ENCODE results near the gene SET. TPM values are rescaled to one million over a fixed set of nuclear protein-coding genes. Genes with fewer than 3 reads are reported as not detected.

Gene SET
- total and polyA plus RNA-seq, 2 of the 8 experiments (the other 6 are each of a cell fraction or from before 2014, with no cell fraction given) = 466 to 1,345 TPM

DNA sequence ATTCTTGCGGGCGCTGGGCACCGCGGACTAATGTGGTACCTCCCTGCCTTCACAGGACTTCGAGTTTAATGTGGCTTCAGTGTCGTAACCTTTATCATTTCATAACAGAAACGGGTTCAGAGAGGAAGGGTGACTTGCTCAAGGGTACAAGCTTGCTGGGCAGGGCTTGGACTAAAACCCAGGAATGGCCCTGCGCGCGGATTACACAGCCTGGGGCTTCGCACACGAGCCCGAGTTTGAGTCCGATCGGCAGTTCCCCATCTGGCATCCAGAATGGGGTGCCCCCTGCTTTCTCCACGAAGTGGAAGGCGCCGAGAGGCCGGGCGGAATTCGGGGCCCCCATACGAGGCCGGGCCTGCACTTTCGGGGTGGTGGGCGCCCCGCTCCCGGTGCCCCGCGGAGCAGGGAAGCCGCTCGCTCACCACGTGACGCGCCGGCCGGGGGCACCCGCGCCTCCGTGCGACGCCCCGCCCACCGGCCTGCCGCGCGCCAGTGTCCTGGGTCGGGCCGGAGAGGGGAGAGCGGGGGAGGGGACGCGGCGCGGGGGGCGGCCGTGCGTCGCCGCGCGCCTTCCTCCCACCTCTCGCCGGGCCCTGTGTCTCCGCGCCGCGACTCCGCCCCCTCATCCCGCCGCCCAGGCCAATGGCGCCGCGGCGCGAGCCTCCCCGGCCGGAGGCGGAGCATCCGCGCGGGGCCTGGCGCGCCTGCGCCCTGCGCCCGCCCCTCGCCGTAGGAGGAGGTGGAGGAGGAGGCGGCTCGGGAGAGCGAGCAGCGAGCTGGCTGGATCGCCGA is at the start of gene SET (continued):
- TF ChIP-seq, protein P1, sequence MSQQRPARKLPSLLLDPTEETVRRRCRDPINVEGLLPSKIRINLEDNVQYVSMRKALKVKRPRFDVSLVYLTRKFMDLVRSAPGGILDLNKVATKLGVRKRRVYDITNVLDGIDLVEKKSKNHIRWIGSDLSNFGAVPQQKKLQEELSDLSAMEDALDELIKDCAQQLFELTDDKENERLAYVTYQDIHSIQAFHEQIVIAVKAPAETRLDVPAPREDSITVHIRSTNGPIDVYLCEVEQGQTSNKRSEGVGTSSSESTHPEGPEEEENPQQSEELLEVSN (IDR thresholded peaks at IDR 0.05) = peak; percentile 49; the same call in 1 of the 2 replicates
- TF ChIP-seq SIRT6 (IDR thresholded peaks at IDR 0.05; ENCODE audit: low read length) (no peak), POLR2AphosphoS5 (IDR thresholded peaks at IDR 0.05; ENCODE audit: low read depth, low read length) (peak; percentile 88), ZNF274 (IDR thresholded peaks at IDR 0.05; ENCODE audit: borderline replicate concordance, extremely low read depth, low read length) (no peak), EP300 (IDR thresholded peaks at IDR 0.05; ENCODE audit: borderline replicate concordance in 1 of 2, low read depth in 2 of 2, low read length in 2 of 2) (peak in 1 of 2 experiments; percentile 3; a peak in 1 of 3 replicates), HDAC2 (IDR thresholded peaks at IDR 0.05; ENCODE audit: borderline replicate concordance in 1 of 2, low read depth in 2 of 2, low read length in 2 of 2) (no peak), POU5F1 (IDR thresholded peaks at IDR 0.05; ENCODE audit: low read depth, low read length) (no peak), PHF8 (conservative IDR thresholded peaks at IDR 0.05; ENCODE audit: low read depth, low read length) (peak; percentile 1; the same call in 1 of the 2 replicates), SUZ12 (IDR thresholded peaks at IDR 0.05; ENCODE audit: low read length) (no peak), SP1 (IDR thresholded peaks at IDR 0.05; ENCODE audit: low read depth, low read length) (no peak), RAD21 (IDR thresholded peaks at IDR 0.05 in 1 of 2, conservative IDR thresholded peaks at IDR 0.05 in 1 of 2; ENCODE audit: low read depth in 2 of 2, low read length in 2 of 2) (no peak), CEBPB (IDR thresholded peaks at IDR 0.05; ENCODE audit: low read depth, low read length) (no peak), RBBP5 (IDR thresholded peaks at IDR 0.05; ENCODE audit: borderline replicate concordance, low read depth, low read length) (0 out of 2 replicates have a peak, but pooled peaks have one; percentile 60)
- TF ChIP-seq, protein P2, sequence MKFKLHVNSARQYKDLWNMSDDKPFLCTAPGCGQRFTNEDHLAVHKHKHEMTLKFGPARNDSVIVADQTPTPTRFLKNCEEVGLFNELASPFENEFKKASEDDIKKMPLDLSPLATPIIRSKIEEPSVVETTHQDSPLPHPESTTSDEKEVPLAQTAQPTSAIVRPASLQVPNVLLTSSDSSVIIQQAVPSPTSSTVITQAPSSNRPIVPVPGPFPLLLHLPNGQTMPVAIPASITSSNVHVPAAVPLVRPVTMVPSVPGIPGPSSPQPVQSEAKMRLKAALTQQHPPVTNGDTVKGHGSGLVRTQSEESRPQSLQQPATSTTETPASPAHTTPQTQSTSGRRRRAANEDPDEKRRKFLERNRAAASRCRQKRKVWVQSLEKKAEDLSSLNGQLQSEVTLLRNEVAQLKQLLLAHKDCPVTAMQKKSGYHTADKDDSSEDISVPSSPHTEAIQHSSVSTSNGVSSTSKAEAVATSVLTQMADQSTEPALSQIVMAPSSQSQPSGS (IDR thresholded peaks at IDR 0.05; ENCODE audit: low read length) = no peak
- TF ChIP-seq, protein P3, sequence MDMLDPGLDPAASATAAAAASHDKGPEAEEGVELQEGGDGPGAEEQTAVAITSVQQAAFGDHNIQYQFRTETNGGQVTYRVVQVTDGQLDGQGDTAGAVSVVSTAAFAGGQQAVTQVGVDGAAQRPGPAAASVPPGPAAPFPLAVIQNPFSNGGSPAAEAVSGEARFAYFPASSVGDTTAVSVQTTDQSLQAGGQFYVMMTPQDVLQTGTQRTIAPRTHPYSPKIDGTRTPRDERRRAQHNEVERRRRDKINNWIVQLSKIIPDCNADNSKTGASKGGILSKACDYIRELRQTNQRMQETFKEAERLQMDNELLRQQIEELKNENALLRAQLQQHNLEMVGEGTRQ (IDR thresholded peaks at IDR 0.05; ENCODE audit: low read length) = peak; percentile 85
- TF ChIP-seq, protein P4, sequence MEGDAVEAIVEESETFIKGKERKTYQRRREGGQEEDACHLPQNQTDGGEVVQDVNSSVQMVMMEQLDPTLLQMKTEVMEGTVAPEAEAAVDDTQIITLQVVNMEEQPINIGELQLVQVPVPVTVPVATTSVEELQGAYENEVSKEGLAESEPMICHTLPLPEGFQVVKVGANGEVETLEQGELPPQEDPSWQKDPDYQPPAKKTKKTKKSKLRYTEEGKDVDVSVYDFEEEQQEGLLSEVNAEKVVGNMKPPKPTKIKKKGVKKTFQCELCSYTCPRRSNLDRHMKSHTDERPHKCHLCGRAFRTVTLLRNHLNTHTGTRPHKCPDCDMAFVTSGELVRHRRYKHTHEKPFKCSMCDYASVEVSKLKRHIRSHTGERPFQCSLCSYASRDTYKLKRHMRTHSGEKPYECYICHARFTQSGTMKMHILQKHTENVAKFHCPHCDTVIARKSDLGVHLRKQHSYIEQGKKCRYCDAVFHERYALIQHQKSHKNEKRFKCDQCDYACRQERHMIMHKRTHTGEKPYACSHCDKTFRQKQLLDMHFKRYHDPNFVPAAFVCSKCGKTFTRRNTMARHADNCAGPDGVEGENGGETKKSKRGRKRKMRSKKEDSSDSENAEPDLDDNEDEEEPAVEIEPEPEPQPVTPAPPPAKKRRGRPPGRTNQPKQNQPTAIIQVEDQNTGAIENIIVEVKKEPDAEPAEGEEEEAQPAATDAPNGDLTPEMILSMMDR (IDR thresholded peaks at IDR 0.05; ENCODE audit: control extremely low read depth in 1 of 3, insufficient read depth in 1 of 3, low read depth in 1 of 3, low read length in 3 of 3) = no peak; a peak in 1 of 4 replicates

Data from H1 (cell line).